GM13976 (cell line): ENCODE data around the gene FAM20C.

Experiments
- DNase-seq: peaks from one replicate; pipeline ENCODE4 v3.0.0; 2012; ENCODE audit warnings: low spot score
- in situ Hi-C: fragments of 300-500 bp; cut with MboI; formaldehyde crosslinking; loops from one replicate; pipeline ENCODE4 v1.12.0; 2022; ENCODE audit warnings: low sequenced_read_pairs, mixed read lengths, inconsistent platforms; ENCODE audit not compliant: unreplicated experiment
- TF ChIP-seq, protein P1 (sequence below): IDR thresholded peaks from 2 replicates; pipeline ENCODE4 v1.5.1; 2012; ENCODE audit warnings: borderline replicate concordance, mild to moderate bottlenecking; ENCODE audit not compliant: insufficient read depth; ENCODE audit errors: extremely low read depth, missing control alignments, control extremely low read depth

FAM20C gene

DNA sequence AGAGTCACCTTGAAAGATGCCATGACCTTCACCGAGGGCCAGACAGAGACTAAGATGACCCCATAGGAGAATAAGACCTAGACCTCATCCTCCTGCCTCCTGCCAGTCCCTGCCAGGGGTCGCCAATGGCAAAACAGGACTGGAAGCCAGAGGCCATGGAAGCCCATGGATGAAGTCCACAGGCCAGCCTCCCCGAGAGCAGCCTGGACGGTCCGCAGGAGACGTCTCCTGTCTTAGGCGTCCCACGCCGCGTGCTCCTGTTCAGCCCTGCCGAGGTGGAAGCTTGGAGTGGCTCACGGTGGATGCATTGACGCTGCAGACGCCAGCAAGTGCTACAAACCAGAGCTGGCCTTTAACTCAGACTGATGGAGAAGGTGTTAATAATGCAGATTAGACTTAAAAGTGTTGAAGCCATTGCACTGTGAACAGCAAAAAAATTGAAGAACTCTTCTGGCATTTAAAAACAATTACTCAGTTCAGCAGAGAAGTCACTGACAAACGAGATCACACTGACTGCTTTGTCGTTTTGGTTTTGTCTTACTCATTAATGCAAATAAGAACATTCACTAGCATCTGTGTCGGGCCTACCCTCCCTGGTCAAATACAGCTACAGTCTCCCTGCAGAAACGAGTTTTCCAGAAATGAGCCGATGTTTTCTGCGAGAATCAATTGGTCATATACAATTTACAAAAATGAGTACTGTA lies 38.1 kb upstream of the FAM20C start:
- in situ Hi-C loops: no loop called here
- DNase-seq: no peak
- TF ChIP-seq, protein P1, sequence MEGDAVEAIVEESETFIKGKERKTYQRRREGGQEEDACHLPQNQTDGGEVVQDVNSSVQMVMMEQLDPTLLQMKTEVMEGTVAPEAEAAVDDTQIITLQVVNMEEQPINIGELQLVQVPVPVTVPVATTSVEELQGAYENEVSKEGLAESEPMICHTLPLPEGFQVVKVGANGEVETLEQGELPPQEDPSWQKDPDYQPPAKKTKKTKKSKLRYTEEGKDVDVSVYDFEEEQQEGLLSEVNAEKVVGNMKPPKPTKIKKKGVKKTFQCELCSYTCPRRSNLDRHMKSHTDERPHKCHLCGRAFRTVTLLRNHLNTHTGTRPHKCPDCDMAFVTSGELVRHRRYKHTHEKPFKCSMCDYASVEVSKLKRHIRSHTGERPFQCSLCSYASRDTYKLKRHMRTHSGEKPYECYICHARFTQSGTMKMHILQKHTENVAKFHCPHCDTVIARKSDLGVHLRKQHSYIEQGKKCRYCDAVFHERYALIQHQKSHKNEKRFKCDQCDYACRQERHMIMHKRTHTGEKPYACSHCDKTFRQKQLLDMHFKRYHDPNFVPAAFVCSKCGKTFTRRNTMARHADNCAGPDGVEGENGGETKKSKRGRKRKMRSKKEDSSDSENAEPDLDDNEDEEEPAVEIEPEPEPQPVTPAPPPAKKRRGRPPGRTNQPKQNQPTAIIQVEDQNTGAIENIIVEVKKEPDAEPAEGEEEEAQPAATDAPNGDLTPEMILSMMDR: no peak

DNA sequence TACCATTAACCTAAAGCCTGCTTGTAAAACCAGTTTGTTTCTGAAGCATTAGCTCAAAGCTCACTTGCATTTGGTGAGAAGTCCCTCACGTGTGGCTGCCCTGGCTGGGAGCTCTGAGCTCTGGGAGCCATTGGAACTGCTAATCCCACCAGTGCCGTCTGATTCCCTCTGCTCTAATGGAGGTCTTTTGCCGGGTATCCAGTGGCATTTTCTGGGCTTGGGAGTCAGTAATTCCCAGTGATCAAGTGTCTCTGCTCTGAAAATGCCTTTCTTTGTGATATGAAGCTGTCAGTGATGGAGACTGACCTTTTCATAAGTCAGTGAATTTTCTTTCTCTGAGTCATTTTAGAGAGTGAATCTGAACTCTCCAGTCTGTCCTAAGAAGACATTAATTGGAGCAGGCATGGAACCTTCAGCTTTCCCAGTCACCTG lies 36.9 kb upstream of the FAM20C start:
- TF ChIP-seq, protein P1: no peak
- in situ Hi-C loops: no loop called here
- no peak for DNase-seq

DNA sequence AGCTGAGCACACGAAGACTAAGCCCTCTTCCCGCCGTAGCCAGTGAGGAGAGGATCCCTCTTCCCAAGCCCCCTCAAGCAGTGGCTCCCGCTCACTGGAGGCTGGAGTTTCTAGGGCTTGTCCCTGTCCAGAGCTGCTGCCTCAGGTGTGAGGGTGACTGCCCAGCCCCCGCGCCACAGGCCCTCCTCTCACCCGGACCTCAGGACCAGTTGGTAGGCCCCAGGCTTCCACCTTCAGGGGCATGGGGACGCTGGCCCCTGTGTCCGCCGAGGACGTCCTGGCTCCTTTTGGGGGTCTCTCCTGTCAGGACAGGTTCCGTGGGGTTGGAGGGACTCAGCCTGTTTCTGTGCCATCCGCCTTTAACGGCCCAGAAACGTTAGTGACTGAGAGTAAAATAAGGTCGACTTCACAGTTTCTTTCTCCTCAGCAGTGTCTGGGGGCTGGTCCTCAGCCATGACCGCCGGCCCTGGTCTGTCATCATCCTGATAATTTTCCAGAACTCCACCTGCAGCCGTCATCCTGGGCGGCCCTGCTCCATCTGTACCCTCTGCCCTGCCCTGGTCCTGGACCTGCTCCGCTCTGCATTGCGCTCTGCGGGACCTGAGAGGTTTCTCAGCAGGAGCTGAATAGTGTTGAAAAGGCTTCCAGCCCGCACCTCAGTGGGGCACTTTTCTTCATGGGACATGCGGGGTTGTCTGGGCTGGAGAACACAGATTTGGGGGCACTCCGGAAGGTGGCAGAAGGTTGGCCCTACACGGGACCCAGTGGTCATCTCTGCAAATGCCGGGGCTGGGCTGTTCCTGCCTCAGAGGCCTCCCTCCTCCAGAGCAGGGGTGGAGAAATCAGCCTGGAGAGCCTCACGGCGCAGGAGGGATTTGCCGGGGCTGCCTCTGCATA lies 36.0 kb upstream of the FAM20C start:
- no peak for DNase-seq
- TF ChIP-seq, protein P1: no peak
- in situ Hi-C loops: no loop called here

DNA sequence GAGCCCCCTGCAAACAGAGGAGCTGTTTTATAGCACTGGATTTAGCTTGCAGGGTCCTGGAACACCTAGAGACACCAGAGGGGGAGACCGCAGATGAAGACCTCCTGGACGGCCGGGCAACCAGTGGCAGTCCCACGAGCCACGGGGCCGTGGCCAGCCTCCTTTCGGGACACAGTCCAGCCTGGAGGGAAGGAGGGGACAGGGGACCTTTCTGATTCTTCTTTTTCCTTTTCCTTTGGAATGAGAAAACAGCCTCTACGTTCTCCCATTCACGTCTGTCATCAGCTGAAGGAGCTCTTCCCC lies 35.4 kb upstream of the FAM20C start:
- no peak for DNase-seq
- in situ Hi-C loops: no loop called here
- TF ChIP-seq, protein P1: no peak

DNA sequence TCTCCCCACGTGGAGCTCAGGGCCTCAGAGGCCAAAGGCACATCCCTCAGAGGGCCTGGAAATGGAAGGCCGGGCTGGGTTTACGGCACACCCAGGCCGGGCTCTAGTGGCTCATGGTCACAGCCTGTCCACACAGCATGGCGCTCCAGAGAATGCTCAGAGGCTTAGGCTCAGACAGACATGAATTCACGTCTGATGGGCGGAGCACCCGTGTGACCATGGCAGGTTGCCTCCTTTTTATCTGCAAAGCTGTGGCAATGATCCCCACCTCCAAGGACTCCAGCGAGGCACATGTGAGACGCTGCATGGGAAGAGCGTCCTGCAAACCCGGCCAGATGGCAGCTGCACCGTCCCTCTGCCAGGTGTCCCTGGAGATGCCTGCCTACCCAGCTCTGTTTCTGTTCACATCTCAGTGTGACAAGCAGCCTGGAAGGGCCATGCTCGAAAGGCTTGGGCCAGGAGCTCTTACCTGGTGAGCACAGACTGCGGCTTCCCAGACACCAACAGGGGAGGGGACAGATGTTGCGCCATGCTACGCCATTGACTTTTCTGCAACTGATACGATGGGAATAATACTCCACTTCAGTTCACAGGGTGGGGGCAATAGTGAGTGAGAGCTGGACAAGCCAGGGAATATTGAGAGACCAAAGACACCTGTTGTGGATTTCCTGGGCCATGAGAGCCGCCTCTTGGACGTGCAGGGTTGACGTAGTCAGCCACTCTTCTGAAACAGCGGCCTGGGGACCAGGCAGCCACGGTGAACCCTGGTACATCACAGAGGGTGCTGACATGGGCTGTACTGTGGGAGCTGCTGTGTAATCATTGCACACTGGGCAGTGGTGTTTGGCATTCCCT lies 34.4 kb upstream of the FAM20C start:
- in situ Hi-C loops: no loop called here

DNA sequence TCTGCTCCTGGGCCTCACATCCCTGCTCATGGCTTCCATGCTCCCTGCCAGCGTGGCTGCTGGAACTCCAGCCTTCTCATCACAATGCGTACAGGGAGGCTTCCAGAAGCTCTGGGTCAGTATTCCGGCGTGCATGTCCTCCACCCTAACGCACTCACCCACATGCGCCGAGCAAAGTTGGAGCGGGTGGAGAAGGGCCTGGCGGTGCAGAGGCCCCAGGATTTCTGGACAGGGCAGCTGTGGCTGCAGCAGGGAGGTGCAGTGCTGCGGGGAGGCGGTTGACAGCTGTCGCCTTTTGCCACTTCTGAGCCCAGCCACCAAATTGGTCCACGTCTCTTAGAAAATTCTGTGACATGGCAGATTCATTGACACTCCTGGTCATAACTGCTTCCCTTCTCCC lies 33.6 kb upstream of the FAM20C start:
- TF ChIP-seq, protein P1: no peak
- no peak for DNase-seq
- in situ Hi-C loops: no loop called here

More for the DNA sequence above, 34.4 kb upstream of the FAM20C start:
- DNase-seq: no peak
- TF ChIP-seq, protein P1: no peak
